Naive thymus-derived CD4-positive, alpha-beta T cell (primary cell): ENCODE results near the gene ADAD2. TPM values are rescaled to one million over a fixed set of nuclear protein-coding genes. Genes with fewer than 3 reads are reported as not detected.

Source experiments
- ATAC-seq: fragments of 150-1000 bp; cut with Tn5 transposase; 2 replicates; pipeline ENCODE4 v1.10.0; 2021; ENCODE audit warnings: mild to moderate bottlenecking, moderate library complexity
- CTCF ChIA-PET: fragments of 350-600 bp; sonication (Branson Sonifier 250); formaldehyde crosslinking; loops from one replicate; lab custom pipeline; 2021; ENCODE audit warnings: antibody characterized with exemption; lab: Charles Lee
- POLR2A ChIA-PET: fragments of 350-600 bp; sonication (Branson Sonifier 250); formaldehyde crosslinking; loops from one replicate; lab custom pipeline; 2021; ENCODE audit warnings: antibody characterized with exemption, inconsistent platforms; lab: Charles Lee
- DNase-seq, 9 donors: peaks; one replicate each; pipeline versions ENCODE4 v3.0.0 to v3.0.0-alpha.2; 2020 to 2022; ENCODE audit warnings: mixed read lengths in 1 of 9
- H3K27ac ChIP-seq: one replicate; pipeline ENCODE4 v1.7.0; 2013; ENCODE audit warnings: mild to moderate bottlenecking, low read depth, low read length, moderate library complexity
- H3K27me3 ChIP-seq, 2 donors: one replicate each; pipeline ENCODE4 v1.7.0; 2013; ENCODE audit warnings: low read length in 2 of 2, mild to moderate bottlenecking in 2 of 2, moderate library complexity in 2 of 2; ENCODE audit not compliant: control insufficient read depth in 2 of 2, insufficient read depth in 2 of 2
- H3K36me3 ChIP-seq, 3 experiments: 1 replicate in 2 of 3; 2 replicates in 1 of 3; pipeline ENCODE4 v1.7.0; 2013; ENCODE audit warnings: low read length in 3 of 3, mild to moderate bottlenecking in 3 of 3, moderate library complexity in 1 of 3; ENCODE audit not compliant: insufficient read depth in 3 of 3, control insufficient read depth in 2 of 3
- H3K4me1 ChIP-seq, 2 donors: one replicate each; pipeline ENCODE4 v1.7.0; 2013; ENCODE audit warnings: low read length in 2 of 2, mild to moderate bottlenecking in 2 of 2, moderate library complexity in 1 of 2; ENCODE audit not compliant: control insufficient read depth in 2 of 2, insufficient read depth in 2 of 2
- H3K4me3 ChIP-seq: 2 replicates; pipeline ENCODE4 v1.7.0; 2013; ENCODE audit warnings: mild to moderate bottlenecking, low read length
- H3K9me3 ChIP-seq, 3 experiments: 1 replicate in 2 of 3; 2 replicates in 1 of 3; pipeline ENCODE4 v1.7.0; 2013; ENCODE audit warnings: low read length in 3 of 3; ENCODE audit not compliant: control insufficient read depth in 2 of 3
- H3K27ac Mint-ChIP-seq, 9 donors: one replicate each; pipeline ENCODE4 v1.8.0; 2020 to 2022; ENCODE audit warnings: mixed read lengths in 9 of 9, mild to moderate bottlenecking in 8 of 9, moderate library complexity in 5 of 9, inconsistent platforms in 2 of 9
- H3K27me3 Mint-ChIP-seq, 5 donors: one replicate each; pipeline ENCODE4 v1.8.0; 2021 to 2022; ENCODE audit warnings: mixed read lengths in 5 of 5, mild to moderate bottlenecking in 1 of 5
- H3K36me3 Mint-ChIP-seq, 5 donors: one replicate each; pipeline ENCODE4 v1.8.0; 2020 to 2022; ENCODE audit warnings: mixed read lengths in 5 of 5, mild to moderate bottlenecking in 3 of 5, inconsistent platforms in 1 of 5
- H3K4me1 Mint-ChIP-seq, 7 donors: one replicate each; pipeline ENCODE4 v1.8.0; 2020 to 2022; ENCODE audit warnings: mixed read lengths in 7 of 7, mild to moderate bottlenecking in 3 of 7, inconsistent platforms in 1 of 7
- H3K4me3 Mint-ChIP-seq, 10 donors: one replicate each; pipeline ENCODE4 v1.8.0; 2020 to 2022; ENCODE audit warnings: mild to moderate bottlenecking in 10 of 10, mixed read lengths in 10 of 10, moderate library complexity in 6 of 10, inconsistent platforms in 2 of 10
- H3K9me3 Mint-ChIP-seq, 11 donors: one replicate each; pipeline ENCODE4 v1.8.0; 2020 to 2022; ENCODE audit warnings: mixed read lengths in 11 of 11, mild to moderate bottlenecking in 4 of 11, inconsistent platforms in 1 of 11, moderate library complexity in 1 of 11
- intact Hi-C, 2 donors: fragments of 100-400 bp; cut with micrococcal nuclease; formaldehyde crosslinking; loops; one replicate each; pipeline ENCODE4 v1.15.1; 2023
- polyA plus RNA-seq, 2 donors: library from polyadenylated mRNA; unstranded; fragments of 300-500 nt; fragmentation: Illumina TruSeq; gene quantifications; one replicate each; pipeline ENCODE4 v1.2.3, GENCODE V29; 2021
- total RNA-seq, 6 experiments: library from RNA in 5 of 6; stranded (reverse) in 5 of 6; gene quantifications; 1 replicate in 5 of 6; 2 replicates in 1 of 6; pipeline ENCODE4 v1.2.3 and lab custom pipeline; 2021 to 2026

The ADAD2 gene
- total and polyA plus RNA-seq, 7 experiments from 2014 or later: 0.11 to 0.16 TPM; not detected in 5

GRCh38 chr16:84246679-84247077 lies 55.7 kb downstream of the ADAD2 start:
- intact Hi-C loops: no loop called here
- Mint-ChIP-seq H3K36me3 (peaks cover 0 to 13% (median 0%) of the 10 kb centered on the region in 5 donors), H3K27me3 (peaks cover 8 to 27% (median 19%) of the 10 kb centered on the region in 5 donors), H3K9me3 (peaks cover 0 to 10% (median 3%) of the 10 kb centered on the region in 11 donors), H3K4me3 (no peak overlapping the region), H3K4me1 (peaks cover 0 to 1% (median 0%) of the 10 kb centered on the region in 7 donors), H3K27ac (no peak overlapping the region)
- no peaks in the 10 kb centered on the region for H3K27me3 ChIP-seq
- ChIA-PET POLR2A (no interaction called here), CTCF (no interaction called here)
- H3K36me3 ChIP-seq: no peaks in the 10 kb centered on the region
- no peak overlapping the region for H3K4me3 ChIP-seq
- H3K27ac ChIP-seq: no peak overlapping the region
- no peaks in the 10 kb centered on the region for H3K4me1 ChIP-seq
- H3K9me3 ChIP-seq: no peaks in the 10 kb centered on the region
- DNase-seq (no peak), ATAC-seq (no peak)

Other genes starting within 250 kb of the ADAD2 start
- 1 to 10 TPM in 3 of 5 experiments, under 1 TPM in 2; 0.34 to 8.4 (median 1.3) TPM for gene OSGIN1, start 237.9 kb upstream of the ADAD2 start, total RNA-seq
- gene OSGIN1, start 237.9 kb upstream of the ADAD2 start, polyA plus RNA-seq: under 1 TPM in 1 of 2 donors, not detected in 1; 0.59 TPM
- not detected for gene NECAB2, start 222.9 kb upstream of the ADAD2 start, total RNA-seq
- not detected for gene NECAB2, start 222.9 kb upstream of the ADAD2 start, polyA plus RNA-seq
- not detected for gene SLC38A8, start 148.4 kb upstream of the ADAD2 start, total RNA-seq
- not detected for gene SLC38A8, start 148.4 kb upstream of the ADAD2 start, polyA plus RNA-seq
- 100 to 1,000 TPM in 4 of 5 experiments, 10 to 100 TPM in 1; 65.3 to 157 (median 138) TPM for gene MBTPS1, start 74.2 kb upstream of the ADAD2 start, total RNA-seq
- 10 to 100 TPM; 48.6 to 89.4 TPM for gene MBTPS1, start 74.2 kb upstream of the ADAD2 start, polyA plus RNA-seq
- gene HSDL1, start 46.0 kb upstream of the ADAD2 start, total RNA-seq: 10 to 100 TPM; 12.6 to 26.6 (median 14.4) TPM
- 10 to 100 TPM; 10.1 to 12.2 TPM for gene HSDL1, start 46.0 kb upstream of the ADAD2 start, polyA plus RNA-seq
- gene DNAAF1, start 45.8 kb upstream of the ADAD2 start, total RNA-seq: 1 to 10 TPM in 1 of 5 experiments, under 1 TPM in 1, not detected in 3; 0.66 to 2.2 TPM
- gene DNAAF1, start 45.8 kb upstream of the ADAD2 start, polyA plus RNA-seq: under 1 TPM; 0.06 to 0.09 TPM
- gene TAF1C, start 4.1 kb upstream of the ADAD2 start, total RNA-seq: 100 to 1,000 TPM in 2 of 5 experiments, 10 to 100 TPM in 3; 62.6 to 127 (median 85.4) TPM
- 10 to 100 TPM in 1 of 2 donors, 1 to 10 TPM in 1; 8.0 to 15.8 TPM for gene TAF1C, start 4.1 kb upstream of the ADAD2 start, polyA plus RNA-seq
- not detected for gene KCNG4, start 48.9 kb downstream of the ADAD2 start, total RNA-seq
- not detected for gene KCNG4, start 48.9 kb downstream of the ADAD2 start, polyA plus RNA-seq
- gene WFDC1, start 103.7 kb downstream of the ADAD2 start, total RNA-seq: not detected
- not detected for gene WFDC1, start 103.7 kb downstream of the ADAD2 start, polyA plus RNA-seq
- gene ATP2C2, start 177.4 kb downstream of the ADAD2 start, total RNA-seq: not detected
- under 1 TPM in 1 of 2 donors, not detected in 1; 0.20 TPM for gene ATP2C2, start 177.4 kb downstream of the ADAD2 start, polyA plus RNA-seq